H1 (cell line): ENCODE data around the gene RPL21. TPM values are rescaled to one million over a fixed set of nuclear protein-coding genes. Genes with fewer than 3 reads are reported as not detected.

Source experiments
- CTCF ChIA-PET: fragments of 300-600 bp; sonication (Branson Sonifier 250); formaldehyde crosslinking; loops from one replicate; lab custom pipeline; 2021; ENCODE audit not compliant: partially characterized antibody; lab: Charles Lee
- POLR2A ChIA-PET: fragments of 300-600 bp; sonication (Branson Sonifier 250); formaldehyde crosslinking; loops from one replicate; lab custom pipeline; 2021; ENCODE audit warnings: inconsistent platforms; ENCODE audit not compliant: partially characterized antibody; lab: Charles Lee
- DNase-seq, 2 experiments: peaks; one replicate each; pipeline versions ENCODE4 v3.0.0 to v3.0.0-alpha.2; 2010 to 2022; ENCODE audit warnings: low spot score in 2 of 2, low read depth in 1 of 2, mixed read lengths in 1 of 2
- FAIRE-seq: peaks from 2 replicates; lab custom pipeline; 2011; peaks lifted over from hg19 to GRCh38; lab: Jason Lieb, UNC
- H2AFZ ChIP-seq: 2 replicates; pipeline ENCODE4 v1.8.1; 2012; ENCODE audit warnings: low read length, inconsistent platforms
- H2AK5ac ChIP-seq: 2 replicates; pipeline ENCODE4 v1.6.1; 2013; ENCODE audit warnings: low read depth, low read length
- H2BK120ac ChIP-seq: replicated peaks from 2 replicates; pipeline ENCODE3; 2013; ENCODE audit warnings: low read depth, low read length, inconsistent platforms
- H2BK12ac ChIP-seq: 2 replicates; pipeline ENCODE4 v1.6.1; 2013; ENCODE audit warnings: low read depth, low read length
- H2BK15ac ChIP-seq: 2 replicates; pipeline ENCODE4 v1.6.1; 2013; ENCODE audit warnings: low read length
- H2BK20ac ChIP-seq: 2 replicates; pipeline ENCODE4 v1.6.1; 2013; ENCODE audit warnings: low read length
- H2BK5ac ChIP-seq: 2 replicates; pipeline ENCODE4 v1.6.1; 2013; ENCODE audit warnings: low read depth, low read length
- H3K14ac ChIP-seq: 2 replicates; pipeline ENCODE4 v1.6.1; 2013; ENCODE audit warnings: inconsistent platforms; ENCODE audit not compliant: insufficient read length
- H3K18ac ChIP-seq: 2 replicates; pipeline ENCODE4 v1.6.1; 2013; ENCODE audit warnings: low read length; ENCODE audit errors: extremely low read depth
- H3K23ac ChIP-seq: 2 replicates; pipeline ENCODE4 v1.6.1; 2013; ENCODE audit warnings: inconsistent platforms; ENCODE audit not compliant: insufficient read length
- H3K23me2 ChIP-seq: 2 replicates; pipeline ENCODE4 v1.6.1; 2013; ENCODE audit warnings: low read depth, low read length
- H3K27ac ChIP-seq: 2 replicates; pipeline ENCODE4 v1.6.1; 2011; ENCODE audit warnings: low read depth, low read length, inconsistent platforms
- H3K27me3 ChIP-seq, 4 experiments: replicated peaks in 1 of 4; 1 replicate in 1 of 4; 2 replicates in 3 of 4; pipeline versions ENCODE4 v1.6.1 to v1.8.1; 2011 to 2013; ENCODE audit warnings: low read length in 3 of 4, mild to moderate bottlenecking in 3 of 4, inconsistent platforms in 2 of 4, mixed read lengths in 2 of 4, moderate library complexity in 1 of 4; ENCODE audit not compliant: control insufficient read depth in 3 of 4, insufficient read depth in 3 of 4; ENCODE audit errors: extremely low read depth in 1 of 4
- H3K36me3 ChIP-seq, 4 experiments: 2 replicates each; pipeline versions ENCODE4 v1.6.1 to v1.8.1; 2011 to 2013; ENCODE audit warnings: mild to moderate bottlenecking in 4 of 4, low read length in 3 of 4, moderate library complexity in 2 of 4, control low read depth in 1 of 4, inconsistent platforms in 1 of 4; ENCODE audit not compliant: insufficient read depth in 4 of 4, control insufficient read depth in 2 of 4
- H3K4ac ChIP-seq: replicated peaks from 2 replicates; pipeline ENCODE3; 2013; ENCODE audit warnings: low read length, low read depth, mixed read lengths, inconsistent platforms; ENCODE audit not compliant: insufficient read length
- H3K4me1 ChIP-seq, 4 experiments: replicated peaks in 1 of 4; 1 replicate in 1 of 4; 2 replicates in 3 of 4; pipeline versions ENCODE4 v1.6.1 to v1.8.1; 2011 to 2013; ENCODE audit warnings: low read length in 3 of 4, inconsistent platforms in 2 of 4, mixed read lengths in 1 of 4; ENCODE audit not compliant: insufficient read depth in 4 of 4, control insufficient read depth in 3 of 4
- H3K4me2 ChIP-seq, 2 experiments: 2 replicates each; pipeline versions ENCODE4 v1.6.1 to v1.8.1; 2011 to 2013; ENCODE audit warnings: low read depth in 2 of 2, low read length in 2 of 2, control low read depth in 1 of 2, inconsistent platforms in 1 of 2, mild to moderate bottlenecking in 1 of 2; ENCODE audit not compliant: insufficient read depth in 1 of 2
- H3K4me3 ChIP-seq, 4 experiments: fragments of 200-600, 300-600 bp in 1 of 4; sonication (generic), shearing (Covaris generic), sonication (Bioruptor Twin) in 1 of 4; 2 replicates each; pipeline versions ENCODE4 v1.5.1 to v1.8.1; 2011 to 2016; ENCODE audit warnings: low read length in 4 of 4, low read depth in 3 of 4, control low read depth in 2 of 4, inconsistent platforms in 2 of 4, mild to moderate bottlenecking in 2 of 4, mixed read lengths in 1 of 4, moderate library complexity in 1 of 4; ENCODE audit not compliant: insufficient read depth in 2 of 4; ENCODE audit errors: extremely low read depth in 1 of 4
- H3K56ac ChIP-seq: replicated peaks from 2 replicates; pipeline ENCODE3; 2013; ENCODE audit warnings: low read depth, mild to moderate bottlenecking, mixed read lengths, low read length, inconsistent platforms; ENCODE audit not compliant: insufficient read length
- H3K79me1 ChIP-seq: 2 replicates; pipeline ENCODE4 v1.6.1; 2013; ENCODE audit warnings: low read depth, low read length, control low read depth
- H3K79me2 ChIP-seq, 2 experiments: 2 replicates each; pipeline versions ENCODE4 v1.6.1 to v1.8.1; 2012 to 2013; ENCODE audit warnings: low read length in 2 of 2, mild to moderate bottlenecking in 2 of 2, inconsistent platforms in 1 of 2; ENCODE audit not compliant: insufficient read depth in 2 of 2, control insufficient read depth in 1 of 2
- H3K9ac ChIP-seq, 4 experiments: replicated peaks in 1 of 4; 1 replicate in 1 of 4; 2 replicates in 3 of 4; pipeline versions ENCODE4 v1.6.1 to v1.8.1; 2011 to 2013; ENCODE audit warnings: low read depth in 3 of 4, low read length in 3 of 4, control low read depth in 2 of 4, mild to moderate bottlenecking in 2 of 4, moderate library complexity in 2 of 4, inconsistent platforms in 1 of 4; ENCODE audit errors: extremely low read depth in 1 of 4
- H3K9me3 ChIP-seq, 2 experiments: 2 replicates each; pipeline versions ENCODE4 v1.6.1 to v1.8.1; 2012 to 2013; ENCODE audit warnings: mild to moderate bottlenecking in 2 of 2, moderate library complexity in 2 of 2, control low read depth in 1 of 2, inconsistent platforms in 1 of 2, low read depth in 1 of 2, low read length in 1 of 2, mixed read lengths in 1 of 2; ENCODE audit not compliant: insufficient read depth in 2 of 2
- H4K20me1 ChIP-seq, 2 experiments: replicated peaks in 1 of 2; 2 replicates each; pipeline versions ENCODE3 to v1.8.1; 2011 to 2013; ENCODE audit warnings: inconsistent platforms in 2 of 2, low read length in 2 of 2, mild to moderate bottlenecking in 1 of 2; ENCODE audit not compliant: insufficient read depth in 2 of 2, control insufficient read depth in 1 of 2
- H4K5ac ChIP-seq: 2 replicates; pipeline ENCODE4 v1.6.1; 2013; ENCODE audit warnings: low read length, low read depth, mixed read lengths, inconsistent platforms; ENCODE audit not compliant: insufficient read length
- H4K8ac ChIP-seq: 2 replicates; pipeline ENCODE4 v1.8.0; 2013; ENCODE audit warnings: mild to moderate bottlenecking, moderate library complexity, low read length, inconsistent platforms; ENCODE audit not compliant: insufficient read depth; ENCODE audit errors: extremely low read depth
- H4K91ac ChIP-seq: replicated peaks from 2 replicates; pipeline ENCODE3; 2013; ENCODE audit warnings: low read length, mixed read lengths, inconsistent platforms; ENCODE audit not compliant: insufficient read length
- WGBS, 2 experiments: shearing (Covaris generic) in 1 of 2; methylation state at CpG; one replicate each; pipeline versions ENCODE4 v1.1.6 to v1.1.7; 2013 to 2015; ENCODE audit warnings: low lambda C conversion rate in 2 of 2, mixed read lengths in 2 of 2, inconsistent platforms in 1 of 2, low coverage in 1 of 2, missing lambda C conversion rate in 1 of 2; ENCODE audit not compliant: insufficient replicate concordance in 2 of 2, insufficient coverage in 1 of 2, insufficient read length in 1 of 2; ENCODE audit errors: extremely low coverage in 1 of 2, missing lambda C conversion rate in 1 of 2; 5-methylcytosine and 5-hydroxymethylcytosine counted together
- polyA plus RNA-seq, 7 experiments: library from polyadenylated mRNA; depleted of rRNA in 3 of 7; stranded (reverse) in 5 of 7; unstranded in 2 of 7; fragments of >200 nt in 5 of 7; fragments of 200-250 nt in 2 of 7; gene quantifications; 1 replicate in 5 of 7; 2 replicates in 1 of 7; 4 replicates in 1 of 7; pipeline versions ENCODE4 v1.2.1 to v1.2.3, GENCODE V29; 2011 to 2013; ENCODE audit warnings: missing spikeins in 2 of 7, mixed read lengths in 2 of 7
- total RNA-seq: library from RNA; stranded (reverse); fragmentation: NEBNext Ultra II Directional; extraction: Animal tissue kit (Norgen Biotek cat#: 25700); gene quantifications from 2 replicates; pipeline ENCODE4 v1.2.1, GENCODE V29; 2021

Gene RPL21
- total and polyA plus RNA-seq, 2 of the 8 experiments (the other 6 are each of a cell fraction or from before 2014, with no cell fraction given) = 624 to 1,283 TPM

GRCh38 chr13:27211771-27212364 lies 39.5 kb upstream of the RPL21 start:
- Histone ChIP-seq H2BK20ac (no peak overlapping the region), H2AFZ (no peak overlapping the region), H2BK12ac (no peak overlapping the region), H3K27ac (no peak overlapping the region), H3K18ac (no peak overlapping the region), H3K9me3 (peaks cover 3 to 5% of the 10 kb centered on the region in 2 experiments; a peak in 3 of 4 replicates), H3K79me2 (no peaks in the 10 kb centered on the region), H4K8ac (no peak overlapping the region; the same call in 1 of the 2 replicates), H2BK15ac (no peak overlapping the region), H3K56ac (no peak overlapping the region), H3K4me2 (no peak overlapping the region), H3K27me3 (no peaks in the 10 kb centered on the region), H3K9ac (no peak overlapping the region), H3K23me2 (no peaks in the 10 kb centered on the region), H3K14ac (no peak overlapping the region), H3K4me1 (peaks cover 0 to 4% (median 0%) of the 10 kb centered on the region in 4 experiments; a peak in 1 of 7 replicates), H3K4me3 (no peak overlapping the region), H4K20me1 (no peaks in the 10 kb centered on the region), H2BK5ac (no peak overlapping the region), H3K79me1 (no peaks in the 10 kb centered on the region), H3K4ac (no peak overlapping the region), H2AK5ac (no peak overlapping the region), H3K36me3 (no peaks in the 10 kb centered on the region), H4K91ac (no peak overlapping the region), H3K23ac (no peak overlapping the region), H2BK120ac (no peak overlapping the region), H4K5ac (no peak overlapping the region)
- CTCF ChIA-PET = interaction anchor here (0.8 to 1.4 kb wide), 4 partner anchors 16 to 147 kb away, joined by 3 to 4 read pairs (median 3); partner anchors contain the start of gene RASL11A
- no peak for FAIRE-seq
- WGBS, 2 experiments = 87% methylated on average over 17 of the region's 17 CpGs; no CpG with 5 or more reads in 1 of the 2 experiments
- POLR2A ChIA-PET = interaction anchor here (1.0 to 1.4 kb wide), 3 partner anchors 16 to 238 kb away, joined by 3 to 4 read pairs (median 3); no protein-coding TSS in a partner anchor
- DNase-seq = no peak
